ENCODE data around the gene SMYD1.
"Not testable (repeated sequence)": the region's sequence is repeated elsewhere in the genome, so short reads cannot be mapped to it uniquely, and the experiment has no call there.

DNA sequence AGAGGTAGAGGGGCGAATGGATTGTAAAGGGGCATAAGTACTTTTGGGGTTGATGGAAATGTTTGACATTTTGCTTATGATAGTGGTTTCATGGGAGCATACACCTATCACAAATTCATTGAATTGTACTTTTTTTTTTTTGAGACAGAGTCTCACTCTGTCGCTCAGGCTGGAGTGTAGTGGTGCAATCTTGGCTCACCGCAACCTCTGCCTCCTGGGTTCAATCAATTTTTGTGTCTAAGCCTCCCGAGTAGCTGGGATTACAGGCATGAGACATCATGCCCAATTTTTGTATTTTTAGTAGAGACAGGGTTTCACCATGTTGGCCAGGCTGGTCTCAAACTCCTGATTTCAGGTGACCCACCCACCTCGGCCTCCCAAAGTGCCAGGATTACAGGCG lies 22.1 kb upstream of the SMYD1 start:
- not testable (repeated sequence) for TF ChIP-seq CTCF (conservative IDR thresholded peaks at IDR 0.05); EZH2 (IDR thresholded peaks at IDR 0.05; ENCODE audit: low read depth)
